H9 (cell line): ENCODE measurements around the gene SNX25. TPM values are rescaled to one million over a fixed set of nuclear protein-coding genes. Genes with fewer than 3 reads are reported as not detected.

Source experiments
- DNase-seq: peaks from one replicate; pipeline ENCODE4 v3.0.0-alpha.2; 2017
- H2AFZ ChIP-seq: one replicate; pipeline ENCODE4 v1.6.1; 2013; ENCODE audit warnings: mild to moderate bottlenecking, low read length, control low read depth, moderate library complexity
- H2AK5ac ChIP-seq: 2 replicates; pipeline ENCODE4 v1.6.1; 2013; ENCODE audit warnings: low read length, control low read depth, mixed read lengths; ENCODE audit not compliant: insufficient read length
- H2BK120ac ChIP-seq: one replicate; pipeline ENCODE4 v1.6.1; 2013; ENCODE audit warnings: low read depth, mild to moderate bottlenecking, low read length, control low read depth, inconsistent platforms; ENCODE audit not compliant: poor library complexity, severe bottlenecking
- H2BK12ac ChIP-seq: 2 replicates; pipeline ENCODE4 v1.6.1; 2013; ENCODE audit warnings: low read length, control low read depth, mixed read lengths, low read depth; ENCODE audit not compliant: insufficient read length
- H2BK15ac ChIP-seq: 2 replicates; pipeline ENCODE4 v1.6.1; 2013; ENCODE audit warnings: low read depth, low read length, control low read depth
- H2BK20ac ChIP-seq: one replicate; pipeline ENCODE4 v1.6.1; 2013; ENCODE audit warnings: low read depth, mild to moderate bottlenecking, low read length, control low read depth, inconsistent platforms; ENCODE audit not compliant: poor library complexity, severe bottlenecking
- H2BK5ac ChIP-seq: 2 replicates; pipeline ENCODE4 v1.6.1; 2013; ENCODE audit warnings: low read length, control low read depth, mixed read lengths; ENCODE audit not compliant: insufficient read length
- H3K14ac ChIP-seq: 2 replicates; pipeline ENCODE4 v1.6.1; 2013; ENCODE audit warnings: low read length, control low read depth; ENCODE audit not compliant: insufficient read depth
- H3K18ac ChIP-seq: 2 replicates; pipeline ENCODE4 v1.6.1; 2013; ENCODE audit warnings: low read depth, mild to moderate bottlenecking, mixed read lengths, low read length, control low read depth; ENCODE audit not compliant: insufficient read length
- H3K23ac ChIP-seq: 2 replicates; pipeline ENCODE4 v1.6.1; 2013; ENCODE audit warnings: low read length, control low read depth, mixed read lengths, low read depth; ENCODE audit not compliant: insufficient read length
- H3K23me2 ChIP-seq: 2 replicates; pipeline ENCODE4 v1.6.1; 2013; ENCODE audit warnings: low read depth, mild to moderate bottlenecking, mixed read lengths, low read length, control low read depth; ENCODE audit not compliant: insufficient read length, poor library complexity, severe bottlenecking
- H3K27ac ChIP-seq: 2 replicates; pipeline ENCODE4 v1.5.1; 2013; ENCODE audit warnings: low read length, control low read depth, mixed read lengths, low read depth; ENCODE audit not compliant: insufficient read length
- H3K27me3 ChIP-seq: 2 replicates; pipeline ENCODE4 v1.6.1; 2013; ENCODE audit warnings: low read length, control low read depth, inconsistent platforms; ENCODE audit not compliant: insufficient read depth
- H3K4ac ChIP-seq: 2 replicates; pipeline ENCODE4 v1.6.1; 2013; ENCODE audit warnings: low read depth, mild to moderate bottlenecking, control low read depth, inconsistent platforms, low read length, moderate library complexity
- H3K4me1 ChIP-seq: 2 replicates; pipeline ENCODE4 v1.6.1; 2013; ENCODE audit warnings: low read length, control low read depth, inconsistent platforms; ENCODE audit not compliant: insufficient read depth
- H3K4me2 ChIP-seq: 2 replicates; pipeline ENCODE4 v1.6.1; 2013; ENCODE audit warnings: low read length, control low read depth, mixed read lengths; ENCODE audit not compliant: insufficient read length, insufficient read depth
- H3K56ac ChIP-seq: 2 replicates; pipeline ENCODE4 v1.6.1; 2013; ENCODE audit warnings: low read depth, mild to moderate bottlenecking, mixed read lengths, low read length, control low read depth; ENCODE audit not compliant: insufficient read length
- H3K79me1 ChIP-seq: 2 replicates; pipeline ENCODE4 v1.6.1; 2013; ENCODE audit warnings: low read depth, mild to moderate bottlenecking, moderate library complexity, low read length, control low read depth, inconsistent platforms; ENCODE audit not compliant: insufficient read depth, poor library complexity, severe bottlenecking
- H3K79me2 ChIP-seq: 2 replicates; pipeline ENCODE4 v1.6.1; 2013; ENCODE audit warnings: low read length, control low read depth, inconsistent platforms; ENCODE audit not compliant: insufficient read depth
- H3K9ac ChIP-seq: 2 replicates; pipeline ENCODE4 v1.6.1; 2013; ENCODE audit warnings: low read length, control low read depth, mixed read lengths; ENCODE audit not compliant: insufficient read length; ENCODE audit errors: extremely low read depth
- H3K9me3 ChIP-seq: one replicate; pipeline ENCODE4 v1.6.1; 2013; ENCODE audit warnings: low read depth, low read length, inconsistent platforms; ENCODE audit not compliant: control insufficient read depth
- H3T11ph ChIP-seq: one replicate; pipeline ENCODE4 v1.6.1; 2013; ENCODE audit warnings: mild to moderate bottlenecking, low read length, control low read depth, inconsistent platforms
- H4K20me1 ChIP-seq: one replicate; pipeline ENCODE4 v1.6.1; 2013; ENCODE audit not compliant: control insufficient read depth, insufficient read length, insufficient read depth
- H4K5ac ChIP-seq: 2 replicates; pipeline ENCODE4 v1.6.1; 2013; ENCODE audit warnings: low read depth, mild to moderate bottlenecking, mixed read lengths, low read length, control low read depth; ENCODE audit not compliant: insufficient read length
- H4K8ac ChIP-seq: replicated peaks from 2 replicates; pipeline ENCODE4 v1.6.1; 2013; ENCODE audit warnings: low read length, control low read depth, mixed read lengths, low read depth; ENCODE audit not compliant: insufficient read length
- H4K91ac ChIP-seq: 2 replicates; pipeline ENCODE4 v1.6.1; 2013; ENCODE audit warnings: low read depth, mild to moderate bottlenecking, moderate library complexity, mixed read lengths, low read length, control low read depth; ENCODE audit not compliant: insufficient read length
- H3K27ac Mint-ChIP-seq, 3 experiments: 2 replicates in 2 of 3; 3 replicates in 1 of 3; pipeline ENCODE4 v1.8.0; 2020 to 2021; ENCODE audit warnings: mixed read lengths in 3 of 3, mild to moderate bottlenecking in 1 of 3, moderate library complexity in 1 of 3
- H3K27me3 Mint-ChIP-seq: 2 replicates; pipeline ENCODE4 v1.8.0; 2021; ENCODE audit warnings: low read depth, mild to moderate bottlenecking, moderate library complexity, mixed read lengths
- H3K36me3 Mint-ChIP-seq, 3 experiments: 2 replicates in 2 of 3; 3 replicates in 1 of 3; pipeline ENCODE4 v1.8.0; 2020 to 2021; ENCODE audit warnings: low read depth in 3 of 3, mixed read lengths in 3 of 3; ENCODE audit not compliant: insufficient read depth in 1 of 3
- H3K4me1 Mint-ChIP-seq, 2 experiments: 2 replicates each; pipeline ENCODE4 v1.8.0; 2020; ENCODE audit warnings: mixed read lengths in 2 of 2
- H3K4me3 Mint-ChIP-seq, 2 experiments: 2 replicates in 1 of 2; 3 replicates in 1 of 2; pipeline ENCODE4 v1.8.0; 2020 to 2021; ENCODE audit warnings: mild to moderate bottlenecking in 2 of 2, mixed read lengths in 2 of 2, moderate library complexity in 1 of 2
- H3K9me3 Mint-ChIP-seq, 2 experiments: 2 replicates in 1 of 2; 3 replicates in 1 of 2; pipeline ENCODE4 v1.8.0; 2020; ENCODE audit warnings: mild to moderate bottlenecking in 2 of 2, mixed read lengths in 2 of 2, moderate library complexity in 1 of 2
- CTCF ChIP-seq: fragments of 200-600 bp; sonication (generic); conservative IDR thresholded peaks from 3 replicates; pipeline ENCODE4 v1.8.0; 2021; ENCODE audit warnings: antibody characterized with exemption, mild to moderate bottlenecking
- WGBS: extraction: QIAGEN DNeasy Blood & Tissue Kit; methylation state at CpG from one replicate; pipeline ENCODE4 v1.1.7; 2013; ENCODE audit warnings: missing lambda C conversion rate, low lambda C conversion rate, mixed read lengths; ENCODE audit not compliant: insufficient read length; ENCODE audit errors: extremely low coverage; 5-methylcytosine and 5-hydroxymethylcytosine counted together
- total RNA-seq: library from RNA; stranded (reverse); gene quantifications from 2 replicates; pipeline ENCODE4 v1.2.1, GENCODE V29; 2021

The SNX25 gene
- total RNA-seq, 1 experiment from 2014 or later = 28.2 TPM

DNA sequence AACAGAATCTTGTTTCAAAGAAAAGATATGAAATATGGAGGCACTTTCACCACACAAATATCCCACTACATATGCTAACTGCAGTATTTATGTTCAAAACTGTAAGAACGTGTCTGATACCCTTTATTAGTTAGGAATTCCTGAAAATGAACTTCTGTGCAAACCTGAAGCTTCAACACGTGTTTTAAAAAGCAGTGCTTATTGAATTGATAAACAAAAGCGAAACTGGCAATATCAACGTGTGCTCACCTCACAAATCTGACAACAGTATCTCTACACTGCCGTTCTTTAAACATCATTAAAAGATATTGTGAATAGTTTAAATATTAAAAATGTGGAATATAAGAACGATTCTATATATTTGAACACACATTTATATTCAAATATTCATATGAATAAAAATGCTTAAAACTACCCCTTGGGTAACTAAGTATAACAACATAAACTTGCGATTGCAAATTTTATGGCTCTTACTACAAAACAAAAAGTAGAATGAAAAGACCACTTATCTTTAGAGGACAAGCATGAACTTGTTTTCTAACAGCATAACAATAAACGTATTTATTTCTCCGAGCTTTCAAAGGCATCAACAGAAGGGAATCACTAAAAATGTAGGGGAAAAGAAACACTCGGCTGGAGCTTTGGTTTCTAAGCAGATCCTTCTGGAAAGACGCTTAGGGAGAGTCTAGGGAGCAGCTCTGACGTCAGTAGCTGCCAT, 186.0 kb downstream of the SNX25 start, which contains the start of gene LRP2BP:
Gene LRP2BP (minus strand): TSS at position 687 of the 718 bp plus-strand sequence. CDS start 17,738 bp downstream, outside the sequence.
- no CpG with 5 or more reads among the region's 12 CpGs for WGBS
- peaks cover 9% of the 10 kb centered on the region for H3K23me2 ChIP-seq
- H3K4me3 Mint-ChIP-seq = peak within 1 kb of the TSS; percentile 81 to 87
- H3K56ac ChIP-seq = no peak within 1 kb of the TSS
- H3K27me3 ChIP-seq = no peaks in the 10 kb centered on the region
- no peaks in the 10 kb centered on the region for H3K79me1 ChIP-seq
- H2AFZ ChIP-seq = no peak within 1 kb of the TSS
- H4K8ac ChIP-seq = no peak within 1 kb of the TSS
- H3K79me2 ChIP-seq = no peaks in the 10 kb centered on the region
- peak within 1 kb of the TSS; percentile 74 for H3K14ac ChIP-seq
- H3K27ac ChIP-seq = no peak within 1 kb of the TSS
- no peak within 1 kb of the TSS for H2BK5ac ChIP-seq
- H3K4me1 Mint-ChIP-seq = peaks cover 18 to 24% of the 10 kb centered on the region in 2 experiments
- H3K27ac Mint-ChIP-seq = peak within 1 kb of the TSS; percentile 74 to 96 (median 82); a peak in 5 of 7 replicates
- no peaks in the 10 kb centered on the region for H3K9me3 ChIP-seq
- H2BK120ac ChIP-seq = no peak within 1 kb of the TSS
- no peak within 1 kb of the TSS for H4K5ac ChIP-seq
- no peak for DNase-seq
- no peak for TF ChIP-seq CTCF
- H3T11ph ChIP-seq = no peak within 1 kb of the TSS
- peak within 1 kb of the TSS; percentile 63 for H3K18ac ChIP-seq
- no peak within 1 kb of the TSS for H4K91ac ChIP-seq
- H3K23ac ChIP-seq = no peak within 1 kb of the TSS
- no peak within 1 kb of the TSS; the same call in 1 of the 2 replicates for H3K4ac ChIP-seq
- no peak within 1 kb of the TSS for H2BK12ac ChIP-seq
- H3K36me3 Mint-ChIP-seq = peaks cover 0 to 26% (median 20%) of the 10 kb centered on the region in 3 experiments; a peak in 5 of 7 replicates
- peak within 1 kb of the TSS; percentile 72 for H3K4me2 ChIP-seq
- no peaks in the 10 kb centered on the region for H4K20me1 ChIP-seq
- H3K9me3 Mint-ChIP-seq = peaks cover 2 to 3% of the 10 kb centered on the region in 2 experiments; a peak in 4 of 5 replicates
- H2BK15ac ChIP-seq = no peak within 1 kb of the TSS
- H2BK20ac ChIP-seq = no peak within 1 kb of the TSS
- H3K27me3 Mint-ChIP-seq = peaks cover 2% of the 10 kb centered on the region; the same call in 1 of the 2 replicates
- peak within 1 kb of the TSS; percentile 8 for H3K9ac ChIP-seq
- no peak within 1 kb of the TSS for H2AK5ac ChIP-seq
- no peaks in the 10 kb centered on the region for H3K4me1 ChIP-seq
